Hindlimb muscle (tissue), 1 donor: ENCODE measurements around the gene ENTPD6. TPM values are rescaled to one million over a fixed set of nuclear protein-coding genes. Genes with fewer than 3 reads are reported as not detected.

Experiments used
- DNase-seq: peaks from one replicate; pipeline ENCODE4 v3.0.0-alpha.2; 2013
- polyA plus RNA-seq: library from polyadenylated mRNA; unstranded; fragments of 120-200 nt; gene quantifications from one replicate; pipeline ENCODE4 v1.2.1, GENCODE V29; 2013; ENCODE audit not compliant: insufficient read length

ENTPD6 gene
- polyA plus RNA-seq, 1 donor, result 33.3 TPM

DNA sequence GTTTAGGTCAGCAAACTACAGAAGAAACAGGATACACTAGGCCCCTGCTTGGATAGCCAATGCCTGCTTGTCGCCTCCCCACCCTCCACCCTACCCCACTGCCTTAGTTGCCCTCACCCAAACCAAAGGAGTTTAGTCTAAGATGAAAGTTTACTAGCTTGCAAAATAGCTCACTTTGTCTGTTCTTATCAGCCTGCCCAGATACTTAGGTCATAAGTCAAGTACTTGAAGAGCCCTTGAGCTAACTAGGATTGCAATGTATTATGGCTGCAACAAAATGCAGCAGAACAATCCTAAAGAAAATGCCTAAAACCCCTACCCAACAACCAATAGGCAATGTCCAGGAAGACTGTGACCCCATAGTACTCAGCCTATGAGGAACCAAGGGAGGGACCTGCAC is 7.3 kb upstream of the ENTPD6 start:
- no peak for DNase-seq

DNA sequence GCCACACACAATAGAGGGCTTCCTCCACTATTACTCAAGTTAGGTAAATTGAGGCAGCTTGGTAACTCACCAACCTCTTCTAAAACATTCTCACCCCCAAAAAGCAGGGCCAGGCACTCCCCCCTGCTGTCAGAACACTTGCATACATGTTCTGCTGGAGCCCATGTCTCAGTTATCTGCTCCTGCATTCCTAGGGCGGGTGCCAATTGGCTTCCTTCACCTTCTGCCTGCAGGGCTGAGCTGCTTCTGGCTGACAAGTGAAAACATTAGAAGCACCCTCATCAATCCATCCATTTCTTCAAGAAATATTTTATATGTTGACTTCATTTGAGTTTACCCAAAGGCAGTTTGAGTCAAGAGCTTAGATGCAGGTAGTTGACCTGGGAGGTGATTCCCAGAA is 4.5 kb upstream of the ENTPD6 start:
- no peak for DNase-seq

DNA sequence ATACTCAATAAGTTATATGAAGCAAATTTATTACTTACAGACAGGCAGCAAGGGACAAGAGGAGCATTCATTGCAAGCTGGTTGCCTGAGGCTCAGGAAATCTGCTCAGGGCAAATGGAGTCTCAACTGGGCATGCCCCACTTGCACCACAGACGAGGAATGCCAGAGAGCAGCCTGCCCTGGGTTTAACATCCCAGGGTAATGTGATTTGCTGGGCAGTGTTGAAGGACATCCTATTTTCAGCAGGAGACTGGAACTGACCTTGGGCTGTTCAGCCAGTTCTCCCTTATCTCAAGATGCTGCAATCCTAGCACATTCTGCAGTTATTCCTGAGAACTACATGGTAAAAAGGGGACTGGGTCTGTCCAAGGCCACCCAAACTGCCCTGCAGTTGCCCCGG is 3.8 kb upstream of the ENTPD6 start:
- DNase-seq, result no peak

DNA sequence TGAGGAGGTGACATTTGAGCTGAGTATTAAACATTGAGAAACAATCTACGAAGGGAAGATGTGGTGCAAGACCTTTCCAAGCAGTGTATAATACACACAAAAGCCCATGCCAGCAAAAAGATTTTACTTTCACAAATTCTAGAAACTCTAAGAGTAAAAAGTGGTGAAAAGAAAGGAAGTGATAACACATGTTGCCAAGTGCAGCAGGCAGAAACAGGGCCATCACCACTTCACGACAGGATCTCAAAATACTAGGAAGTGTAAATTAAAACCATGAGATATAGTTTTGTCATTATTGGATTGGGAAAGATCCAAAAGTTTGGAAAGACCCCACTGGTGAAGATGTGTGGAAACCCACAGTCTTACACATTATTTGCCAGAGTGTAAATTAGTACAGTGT is 1.7 kb upstream of the ENTPD6 start:
- no peak for DNase-seq

DNA sequence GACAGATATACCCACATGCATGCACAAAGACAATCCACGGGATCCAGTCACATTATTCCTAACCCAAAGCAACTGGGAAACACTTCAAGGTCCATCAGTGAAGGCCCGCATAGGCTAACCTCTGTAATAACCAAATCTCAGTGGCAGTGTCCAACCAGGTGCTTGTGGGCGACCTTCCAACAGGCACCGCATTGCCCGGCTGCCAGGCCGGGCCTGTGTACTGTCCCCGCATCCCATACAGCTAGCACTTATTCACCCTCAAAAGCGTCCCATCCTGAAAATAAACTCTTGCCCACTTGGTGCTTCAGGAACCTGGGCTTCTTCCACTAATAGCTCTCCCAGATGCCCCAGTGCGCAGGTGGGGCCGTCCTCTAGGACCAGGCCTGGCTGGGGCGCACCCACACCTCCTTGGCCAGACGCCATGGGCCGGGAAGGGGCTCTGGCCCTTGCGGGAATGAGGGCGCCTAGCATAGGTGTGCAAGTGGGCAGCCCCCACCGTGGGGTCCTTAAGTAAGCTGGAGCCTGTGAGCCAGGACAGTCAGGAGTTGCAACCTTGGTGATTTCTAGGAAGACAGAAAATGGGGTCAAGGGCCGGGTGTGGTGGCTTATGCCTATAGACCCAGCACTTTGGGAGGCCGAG is 1.1 kb upstream of the ENTPD6 start:
- no peak for DNase-seq

DNA sequence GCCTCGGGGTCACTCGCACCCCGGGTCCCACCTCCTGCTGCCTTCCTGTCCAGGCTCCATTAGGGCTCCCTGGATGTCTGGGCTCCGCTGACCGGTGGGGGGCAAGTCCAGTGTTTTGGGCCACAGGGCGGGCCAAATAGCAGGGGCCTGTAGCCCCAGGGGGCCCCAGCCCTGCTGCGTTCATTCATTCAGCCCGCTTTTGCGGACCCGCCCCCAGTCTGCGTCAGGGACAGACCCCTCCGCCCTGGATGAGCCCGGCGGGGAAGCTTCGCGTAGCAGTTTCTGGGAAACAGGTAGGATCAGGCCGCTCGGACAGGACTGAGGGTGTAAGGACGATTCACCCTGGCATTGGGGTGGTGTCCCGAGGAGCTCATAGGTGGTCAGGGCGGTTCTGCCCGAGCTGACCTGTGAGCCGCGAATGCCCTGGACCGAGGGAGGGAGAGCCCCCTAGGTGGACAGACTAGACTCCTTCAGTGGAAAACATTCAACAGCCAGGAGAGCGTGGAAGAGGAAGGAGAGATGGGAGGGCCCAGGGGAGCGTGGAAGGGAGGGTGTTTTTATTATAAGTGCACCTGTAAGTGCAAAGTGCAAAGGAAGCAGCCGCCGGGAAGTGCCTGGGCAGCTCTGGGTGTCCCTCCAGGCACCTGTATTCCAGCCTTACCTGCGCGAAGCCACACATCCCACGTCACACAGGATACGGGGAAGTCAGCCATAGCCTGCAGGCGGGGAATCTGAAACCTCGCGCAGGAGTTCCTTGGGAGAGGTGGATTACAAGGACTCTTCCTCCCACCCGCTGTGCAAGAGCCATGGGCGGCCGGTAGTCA is 662 bp downstream of the ENTPD6 start:
- peak; percentile 38 for DNase-seq

DNA sequence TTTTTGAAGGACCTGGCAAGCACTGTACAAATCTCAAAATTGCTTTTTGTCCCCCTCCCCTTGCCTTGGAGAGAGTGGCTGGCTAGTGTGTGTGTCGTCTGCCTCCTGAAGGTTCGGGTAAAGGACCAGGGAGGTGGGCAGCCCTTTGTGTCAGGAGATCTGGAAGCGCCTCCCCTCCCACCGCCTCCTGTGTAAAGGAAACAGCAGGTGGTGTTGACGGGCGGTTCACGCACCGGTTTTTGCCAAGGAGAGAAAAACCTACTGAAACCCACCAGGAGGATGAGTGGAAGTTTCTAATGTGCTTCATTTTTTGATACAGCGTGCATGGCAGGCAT is 1.2 kb downstream of the ENTPD6 start:
- DNase-seq, result no peak

DNA sequence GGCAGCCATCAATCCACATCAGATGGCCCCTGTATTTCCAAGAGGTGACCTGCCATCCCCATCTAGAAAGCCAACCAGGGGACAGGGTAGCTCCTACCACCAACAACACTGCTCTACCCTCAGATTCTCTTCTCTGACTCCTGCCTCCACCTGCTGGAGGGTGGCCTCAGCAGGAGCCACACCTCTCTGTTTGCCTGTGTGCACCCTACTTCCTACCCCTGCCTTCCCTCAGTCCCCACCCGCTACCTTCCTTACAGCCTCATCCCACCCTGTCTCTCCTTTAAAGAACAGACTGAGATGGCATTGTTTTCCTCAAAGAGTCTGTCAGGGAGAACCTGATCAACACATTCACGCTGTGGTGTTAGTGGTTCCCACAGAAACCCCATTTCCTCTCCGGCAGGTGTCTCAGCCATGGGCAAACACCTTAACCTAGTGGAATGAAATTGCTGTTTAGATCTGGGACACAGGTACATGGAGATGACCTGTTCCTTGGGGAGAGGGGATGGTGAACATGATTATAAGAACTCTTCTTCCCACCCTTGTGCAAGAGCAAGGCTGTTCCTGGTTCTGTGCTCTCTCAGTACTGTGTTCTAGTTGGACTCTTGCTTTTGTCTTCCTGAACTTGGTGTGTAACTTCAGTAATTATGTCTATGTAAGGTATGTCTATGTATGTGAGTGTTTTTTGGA is 1.8 kb downstream of the ENTPD6 start:
- DNase-seq, result no peak

DNA sequence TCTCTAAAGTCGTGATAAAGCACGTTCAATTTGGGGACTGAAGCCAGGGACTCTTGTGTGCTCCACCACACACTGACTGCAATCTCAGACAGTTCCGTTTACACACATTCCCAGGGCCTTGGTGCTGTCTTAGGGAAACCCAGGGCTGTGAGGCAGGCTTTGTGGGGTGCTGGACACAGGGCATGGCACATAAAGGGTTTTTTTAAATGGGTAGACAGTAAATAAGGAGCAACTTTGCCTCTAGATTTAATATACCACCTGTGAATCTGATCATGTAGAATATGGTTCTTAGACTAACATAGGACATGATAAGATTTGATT is 2.3 kb downstream of the ENTPD6 start:
- no peak for DNase-seq

DNA sequence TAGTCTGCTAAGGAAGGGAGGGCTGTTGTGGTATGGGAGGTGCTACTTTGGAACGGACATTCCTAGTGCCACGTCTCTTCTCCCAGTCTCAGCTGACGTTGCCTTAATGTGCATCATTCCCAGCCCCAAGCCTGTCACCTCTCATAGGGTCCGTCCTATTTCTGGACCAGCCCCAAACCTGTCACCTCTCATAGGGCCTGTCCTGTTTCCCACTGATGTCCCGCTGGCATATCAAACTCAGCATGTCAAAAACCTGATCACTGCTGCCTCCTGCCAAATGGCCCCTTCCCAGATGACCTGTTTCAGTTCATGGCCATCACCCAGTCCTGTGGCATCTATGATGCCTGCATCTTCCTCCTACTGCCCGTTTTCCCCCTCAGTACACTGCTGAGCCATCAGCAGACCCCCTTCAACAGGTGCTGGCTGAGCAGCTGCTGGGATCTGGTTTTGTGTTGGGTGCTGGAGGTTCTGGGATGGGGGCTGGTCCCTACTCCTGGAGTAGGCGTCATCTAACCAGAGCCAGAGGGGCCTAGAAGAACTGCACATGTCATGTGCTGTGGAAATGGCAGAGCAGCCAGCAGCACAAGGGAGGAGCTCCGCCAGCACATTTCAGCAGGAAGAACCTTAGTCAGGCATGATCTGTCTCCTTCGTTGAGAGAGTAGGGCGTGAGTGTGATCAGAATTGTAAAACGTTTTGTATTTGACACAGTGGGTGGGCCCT is 3.3 kb downstream of the ENTPD6 start:
- no peak for DNase-seq

DNA sequence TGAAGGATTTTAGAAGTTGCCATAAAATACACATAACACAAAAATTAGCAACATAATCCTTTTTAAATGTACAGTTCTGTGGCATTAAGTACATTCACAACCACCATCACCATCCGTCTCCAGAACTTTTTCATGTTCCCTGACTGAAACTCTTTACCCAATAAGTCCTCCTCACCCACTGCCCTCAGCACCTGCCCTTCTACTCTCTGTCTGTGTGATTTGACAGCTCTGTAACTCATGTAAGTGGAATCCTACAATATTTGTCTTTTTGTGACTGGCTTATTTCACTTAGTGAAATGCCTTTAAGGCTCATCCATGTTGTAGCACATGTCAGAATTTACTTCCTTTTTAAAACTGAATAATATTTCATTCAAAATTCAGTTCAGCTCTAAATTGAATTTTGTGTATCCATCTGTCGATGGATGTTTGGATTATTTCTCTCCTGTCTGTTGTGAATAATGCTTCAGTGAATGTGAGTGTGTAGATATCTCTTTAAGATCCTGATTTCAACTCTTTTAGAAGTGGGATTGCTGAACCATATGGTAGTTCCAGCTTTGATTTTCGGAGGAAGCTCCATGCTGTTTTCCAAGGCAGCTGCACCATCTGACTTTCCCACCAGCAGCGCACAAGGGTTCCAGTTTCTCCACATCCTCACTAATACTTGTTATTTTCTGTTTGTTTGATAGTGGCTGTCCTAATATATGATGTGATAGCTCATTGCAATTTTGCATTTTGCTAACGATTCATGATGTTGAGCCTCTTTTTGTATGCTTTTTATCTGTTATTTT is 4.2 kb downstream of the ENTPD6 start:
- DNase-seq, result no peak

DNA sequence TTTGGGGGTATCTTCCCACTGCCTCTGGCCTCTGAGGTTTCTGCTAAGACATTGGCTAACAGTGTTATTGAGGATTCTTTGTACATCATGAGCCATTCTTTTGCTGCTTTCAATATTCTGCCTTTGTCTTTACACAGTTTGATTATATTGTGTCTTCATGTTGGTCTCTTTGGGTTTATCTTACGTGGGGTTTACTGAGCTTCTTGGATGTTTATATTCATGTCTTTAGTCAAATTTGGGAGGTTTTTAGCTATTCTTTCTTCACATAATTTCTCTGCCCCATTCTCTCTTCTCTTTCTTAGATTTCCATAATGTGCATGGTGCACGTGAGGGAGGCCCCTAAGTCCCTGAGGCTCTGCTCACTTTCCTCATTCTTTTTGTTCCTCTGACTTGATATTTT is 7.6 kb downstream of the ENTPD6 start:
- DNase-seq, result no peak

DNA sequence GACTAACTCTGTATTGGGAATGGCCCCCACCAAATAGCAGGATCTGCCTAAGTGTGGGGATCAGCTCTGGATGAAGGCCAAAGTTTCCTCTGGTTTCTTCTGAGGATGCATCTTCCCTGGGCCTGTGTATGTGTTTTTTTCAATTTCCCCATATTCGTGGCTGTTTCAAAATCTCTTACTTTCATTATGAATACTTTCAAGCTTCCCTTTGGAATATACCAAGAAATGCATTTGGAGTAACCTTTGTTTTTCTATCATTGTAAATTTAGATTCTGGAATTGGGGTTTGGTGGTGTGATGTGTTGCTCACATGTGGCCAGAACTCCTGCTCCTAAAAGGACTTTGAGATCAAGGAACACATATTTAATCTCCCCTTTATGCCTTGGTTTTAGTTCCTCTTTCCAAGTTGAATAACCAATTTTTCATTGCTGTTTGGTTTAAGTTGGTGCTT is 8.4 kb downstream of the ENTPD6 start:
- no peak for DNase-seq

DNA sequence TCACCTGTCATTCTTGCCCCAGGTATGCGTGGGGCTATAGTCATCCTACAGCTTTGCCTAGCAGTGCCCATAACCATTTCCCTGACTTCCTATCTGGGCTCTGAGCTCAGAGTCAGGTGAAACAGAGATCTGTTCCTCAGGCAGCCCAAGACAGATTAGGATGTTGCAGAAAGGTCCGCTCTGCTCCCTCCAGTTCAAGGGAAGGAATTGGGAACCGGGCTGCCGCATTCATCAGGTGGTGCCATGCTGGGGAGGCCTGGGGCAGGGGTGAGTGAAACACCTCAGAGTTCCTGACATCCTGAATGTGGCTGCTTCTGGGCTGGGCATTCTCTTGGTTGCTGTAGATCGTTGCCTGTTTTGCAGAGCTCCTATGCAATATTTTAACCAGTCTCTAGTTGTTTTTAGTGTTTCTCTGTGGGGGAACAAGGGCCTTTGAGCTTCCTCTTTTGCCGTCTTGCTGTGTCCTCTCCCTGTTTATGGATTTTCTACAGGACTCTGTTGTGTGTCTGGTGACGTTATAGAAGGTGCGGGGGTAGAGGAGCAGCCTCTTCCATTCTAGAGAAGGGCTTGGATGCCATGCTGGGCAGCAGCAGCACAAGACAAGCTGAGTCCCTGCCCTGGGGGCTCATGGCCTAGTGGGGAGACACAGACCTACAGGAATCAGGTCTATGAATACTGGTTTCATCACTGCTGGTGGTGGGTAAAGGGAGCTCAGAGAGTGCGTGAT is 9.2 kb downstream of the ENTPD6 start:
- DNase-seq, result no peak

DNA sequence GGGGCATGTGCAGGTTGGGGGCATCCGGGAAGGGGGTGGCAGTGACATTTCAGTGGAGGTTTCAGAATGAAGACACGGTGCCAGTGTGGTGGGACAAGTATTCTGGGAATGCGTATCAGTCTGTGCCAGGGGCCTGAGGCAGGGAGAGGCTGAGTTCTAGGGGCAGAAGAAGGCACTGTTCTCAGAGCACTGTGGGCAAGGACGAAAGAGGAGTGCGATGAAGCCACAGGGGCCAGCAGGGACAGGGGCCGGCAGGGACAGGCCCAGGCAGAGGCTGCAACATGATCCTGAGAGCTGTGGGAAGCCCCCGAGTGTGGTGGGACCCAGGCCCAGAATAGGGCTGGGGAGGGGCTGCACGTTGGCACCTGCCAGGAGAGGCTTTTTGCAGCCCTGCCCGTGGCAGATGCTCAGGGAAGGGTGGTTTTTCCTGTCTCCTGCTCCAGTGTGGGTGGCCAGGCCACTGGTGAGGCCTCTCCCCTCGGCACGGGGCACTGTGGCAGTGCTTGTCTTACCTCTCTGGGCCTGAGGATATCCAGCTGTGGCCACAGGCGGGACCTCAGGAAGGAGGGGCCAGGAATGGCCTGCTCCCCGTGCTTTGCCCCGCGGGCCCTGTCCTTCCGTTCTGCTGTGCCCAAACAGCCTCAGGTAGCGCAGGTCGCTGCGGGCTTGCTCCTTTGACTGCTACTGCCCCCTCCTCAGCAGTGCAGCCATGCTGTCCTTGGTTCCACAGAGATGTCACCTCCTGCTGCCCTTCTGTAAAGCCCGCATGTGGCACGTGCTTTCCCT is 10.0 kb downstream of the ENTPD6 start:
- DNase-seq, result no peak

DNA sequence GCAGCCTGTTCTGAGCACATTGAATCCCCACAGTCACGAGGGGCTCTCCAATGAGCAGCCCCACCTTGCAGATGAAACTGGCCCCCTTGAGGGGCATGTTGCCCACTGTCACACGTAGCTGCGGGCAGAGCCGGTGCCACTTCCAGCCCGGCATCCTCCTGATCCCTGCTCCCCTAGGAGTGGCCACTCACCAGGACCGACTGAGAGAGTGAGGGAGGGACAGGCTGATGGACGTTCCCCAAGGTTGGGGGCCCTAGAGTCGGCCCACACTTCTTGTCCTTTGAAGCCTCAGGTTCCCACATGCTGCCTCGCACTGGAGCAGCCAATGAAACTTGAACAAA is 10.5 kb downstream of the ENTPD6 start:
- DNase-seq, result no peak

DNA sequence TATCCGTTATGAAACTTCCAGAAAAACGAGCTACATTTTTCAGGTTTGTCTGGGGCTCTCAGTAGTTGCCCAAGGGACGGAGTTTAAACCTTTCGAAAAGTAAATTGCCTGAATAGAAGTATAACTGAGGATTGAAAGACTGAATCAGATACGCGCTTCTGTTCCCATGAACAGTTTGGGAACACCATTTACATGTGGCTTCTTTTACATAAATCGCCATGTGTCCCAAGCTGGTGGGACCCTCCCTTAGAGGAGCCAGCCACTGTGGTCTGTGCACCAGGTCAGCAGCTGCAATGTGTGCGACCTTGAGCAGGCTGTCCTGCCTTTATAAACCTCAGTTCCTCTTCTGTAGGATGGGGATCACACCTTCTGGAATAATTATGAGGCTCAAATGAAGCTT is 11.0 kb downstream of the ENTPD6 start:
- no peak for DNase-seq

DNA sequence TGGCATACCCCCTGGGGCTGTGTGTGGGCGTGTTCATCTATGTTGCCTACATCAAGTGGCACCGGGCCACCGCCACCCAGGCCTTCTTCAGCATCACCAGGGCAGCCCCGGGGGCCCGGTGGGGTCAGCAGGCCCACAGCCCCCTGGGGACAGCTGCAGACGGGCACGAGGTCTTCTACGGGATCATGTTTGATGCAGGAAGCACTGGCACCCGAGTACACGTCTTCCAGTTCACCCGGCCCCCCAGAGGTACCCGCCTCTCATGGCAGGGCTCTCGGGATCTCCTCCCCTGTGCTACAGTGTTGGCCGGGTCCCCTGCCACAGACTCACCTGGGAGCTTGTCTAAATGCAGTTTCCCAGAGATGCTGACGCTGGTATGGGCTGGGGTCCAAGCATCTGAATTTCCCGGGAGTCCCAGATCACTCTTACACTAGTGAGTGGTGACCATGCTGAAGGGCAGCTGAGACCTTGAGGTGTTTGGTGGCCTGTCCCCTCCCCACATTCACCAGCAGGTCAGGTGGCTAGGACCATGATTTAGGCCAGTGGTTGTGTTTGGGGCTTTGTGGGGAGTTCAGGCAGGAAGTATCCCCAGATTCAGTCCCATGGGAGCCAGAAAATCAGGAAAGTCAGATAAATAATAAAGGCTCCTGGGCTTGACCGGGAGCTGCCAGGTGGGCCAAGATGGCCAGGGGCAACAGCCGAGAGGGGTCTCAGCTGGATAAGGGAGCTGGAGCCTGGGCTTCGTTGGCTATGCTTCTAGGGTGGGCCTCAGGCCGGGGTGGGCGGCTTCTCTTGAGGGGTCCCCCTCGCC is 11.8 kb downstream of the ENTPD6 start:
- DNase-seq, result no peak

DNA sequence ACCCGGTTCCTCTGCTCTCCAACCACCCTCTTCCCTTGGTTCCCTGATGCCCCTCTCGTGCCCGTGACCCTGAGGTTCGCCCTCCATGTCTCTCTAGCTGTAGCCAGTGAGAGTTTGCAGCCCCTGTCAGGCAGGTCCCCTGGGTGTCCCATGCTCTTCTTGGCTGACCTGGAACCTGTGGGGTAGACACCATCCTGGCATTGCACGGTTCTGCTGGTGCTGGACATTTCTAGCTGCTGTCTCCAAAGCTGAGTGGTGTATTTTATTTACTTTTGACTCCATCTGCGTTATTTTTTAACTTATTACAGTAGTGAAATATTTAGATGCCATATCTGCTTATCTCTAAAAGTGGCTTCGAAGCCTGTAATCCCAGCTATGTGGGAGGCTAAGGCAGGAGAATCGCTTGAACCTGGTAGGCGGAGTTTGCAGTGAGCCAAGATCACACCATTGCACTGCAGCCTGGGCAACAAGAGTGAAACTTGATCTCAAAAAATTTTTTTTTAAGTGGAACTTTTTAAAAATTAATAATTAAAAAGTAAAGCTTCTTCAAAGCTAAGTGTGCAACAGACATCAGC is 12.5 kb downstream of the ENTPD6 start:
- DNase-seq, result no peak

DNA sequence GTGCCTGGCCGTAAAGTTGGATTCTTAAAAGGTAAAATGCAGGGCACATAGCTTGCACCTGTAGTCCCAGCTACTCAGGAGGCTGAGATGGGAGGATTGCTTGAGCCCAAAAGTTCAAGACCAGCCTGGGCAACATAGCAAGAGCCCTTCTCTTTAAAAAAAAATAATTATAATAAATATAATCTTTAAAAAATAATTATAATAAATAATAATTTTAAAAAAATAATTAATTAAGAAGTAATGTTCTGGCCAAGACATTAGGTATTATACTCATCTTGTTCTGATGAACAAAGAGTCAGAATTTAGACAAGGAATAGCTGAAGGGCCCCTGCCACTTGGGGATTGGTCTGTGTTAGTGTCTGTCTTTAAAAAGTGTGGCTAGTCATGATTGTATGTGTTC is 13.9 kb downstream of the ENTPD6 start:
- DNase-seq, result no peak
